HG03521 (cell line): ENCODE measurements around the gene ARSB.

Experiments used
- ATAC-seq: cut with Tn5 transposase; IDR thresholded peaks from one replicate; pipeline ENCODE4 v1.9.1; 2021; ENCODE audit warnings: mild to moderate bottlenecking, moderate library complexity; ENCODE audit not compliant: unreplicated experiment

The ARSB gene

GRCh38 chr5:78810098-78810920 lies 174.8 kb downstream of the ARSB start:
- no peak for ATAC-seq

GRCh38 chr5:78809444-78809843 lies 175.7 kb downstream of the ARSB start:
- no peak for ATAC-seq

GRCh38 chr5:78808818-78809217 lies 176.3 kb downstream of the ARSB start:
- no peak for ATAC-seq

- no peak for ATAC-seq
These were observed 176.7 kb downstream of the ARSB start for GRCh38 chr5:78808380-78808779.

GRCh38 chr5:78806544-78806943 lies 178.6 kb downstream of the ARSB start:
- ATAC-seq, result no peak

- ATAC-seq, result no peak
These were observed 179.5 kb downstream of the ARSB start for GRCh38 chr5:78805474-78806124.

GRCh38 chr5:78804995-78805394 lies 180.1 kb downstream of the ARSB start:
- ATAC-seq, result no peak

GRCh38 chr5:78803941-78804340 lies 181.2 kb downstream of the ARSB start:
- ATAC-seq, result no peak

GRCh38 chr5:78803353-78803752 lies 181.8 kb downstream of the ARSB start:
- no peak for ATAC-seq

- ATAC-seq, result no peak
These were observed 183.7 kb downstream of the ARSB start for GRCh38 chr5:78801413-78801812.

GRCh38 chr5:78799266-78800017 lies 185.7 kb downstream of the ARSB start:
- no peak for ATAC-seq

- no peak for ATAC-seq
These were observed 186.5 kb downstream of the ARSB start for GRCh38 chr5:78798673-78799029.

- no peak for ATAC-seq
These were observed 187.0 kb downstream of the ARSB start for GRCh38 chr5:78797936-78798672.

- no peak for ATAC-seq
These were observed 189.4 kb downstream of the ARSB start for GRCh38 chr5:78795757-78796156.

GRCh38 chr5:78794693-78795215 lies 190.4 kb downstream of the ARSB start:
- ATAC-seq, result no peak

GRCh38 chr5:78793907-78794662 lies 191.0 kb downstream of the ARSB start:
- ATAC-seq, result no peak

GRCh38 chr5:78792345-78793055 lies 192.6 kb downstream of the ARSB start:
- no peak for ATAC-seq

- ATAC-seq, result no peak
These were observed 193.5 kb downstream of the ARSB start for GRCh38 chr5:78791501-78792100.

- ATAC-seq, result no peak
These were observed 197.3 kb downstream of the ARSB start for GRCh38 chr5:78787783-78788182.
